ENCODE results near the gene SNX20.

SNX20 gene

DNA sequence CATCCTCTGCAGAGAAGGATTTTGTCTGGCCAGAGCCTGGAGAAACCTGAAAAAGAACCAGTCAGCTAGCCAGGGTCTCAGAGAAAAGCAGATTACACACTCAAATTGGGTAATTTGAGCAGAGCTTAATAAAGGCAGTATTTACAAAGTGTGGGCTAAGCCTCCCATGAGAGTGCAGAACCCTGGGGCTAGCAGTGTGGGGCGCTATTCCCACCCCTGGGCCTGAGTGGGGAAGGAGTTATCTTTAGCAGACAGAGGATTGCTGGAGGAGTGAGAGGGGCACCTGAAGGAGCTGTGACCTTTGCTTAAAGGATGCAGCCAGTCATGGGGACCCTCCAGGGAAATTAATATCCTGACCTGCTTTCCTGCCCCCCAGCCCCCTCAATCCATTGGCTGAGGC is 46.2 kb downstream of the SNX20 start:
- no peak for DNase-seq (ENCODE audit: low spot score)

DNA sequence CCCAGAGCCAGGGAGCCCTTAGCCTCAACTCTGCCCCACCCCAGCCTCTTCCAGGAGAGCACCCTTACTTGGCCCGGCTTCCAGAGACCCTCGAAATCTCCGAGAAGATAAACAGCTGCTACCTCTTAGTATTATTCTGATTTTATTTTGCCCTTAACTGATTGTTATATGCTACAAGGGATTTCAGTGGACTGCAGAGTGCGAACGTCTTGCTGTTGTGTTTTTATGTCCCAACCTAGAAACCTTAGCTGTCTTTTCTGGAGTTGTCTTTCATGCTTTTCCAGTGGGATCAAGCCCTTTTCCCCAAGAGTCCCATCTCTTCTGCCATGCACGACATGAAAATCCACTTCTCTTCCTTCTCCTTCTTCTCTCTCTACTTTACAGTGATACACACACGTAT is 47.0 kb downstream of the SNX20 start:
- no peak for DNase-seq (ENCODE audit: low spot score)

DNA sequence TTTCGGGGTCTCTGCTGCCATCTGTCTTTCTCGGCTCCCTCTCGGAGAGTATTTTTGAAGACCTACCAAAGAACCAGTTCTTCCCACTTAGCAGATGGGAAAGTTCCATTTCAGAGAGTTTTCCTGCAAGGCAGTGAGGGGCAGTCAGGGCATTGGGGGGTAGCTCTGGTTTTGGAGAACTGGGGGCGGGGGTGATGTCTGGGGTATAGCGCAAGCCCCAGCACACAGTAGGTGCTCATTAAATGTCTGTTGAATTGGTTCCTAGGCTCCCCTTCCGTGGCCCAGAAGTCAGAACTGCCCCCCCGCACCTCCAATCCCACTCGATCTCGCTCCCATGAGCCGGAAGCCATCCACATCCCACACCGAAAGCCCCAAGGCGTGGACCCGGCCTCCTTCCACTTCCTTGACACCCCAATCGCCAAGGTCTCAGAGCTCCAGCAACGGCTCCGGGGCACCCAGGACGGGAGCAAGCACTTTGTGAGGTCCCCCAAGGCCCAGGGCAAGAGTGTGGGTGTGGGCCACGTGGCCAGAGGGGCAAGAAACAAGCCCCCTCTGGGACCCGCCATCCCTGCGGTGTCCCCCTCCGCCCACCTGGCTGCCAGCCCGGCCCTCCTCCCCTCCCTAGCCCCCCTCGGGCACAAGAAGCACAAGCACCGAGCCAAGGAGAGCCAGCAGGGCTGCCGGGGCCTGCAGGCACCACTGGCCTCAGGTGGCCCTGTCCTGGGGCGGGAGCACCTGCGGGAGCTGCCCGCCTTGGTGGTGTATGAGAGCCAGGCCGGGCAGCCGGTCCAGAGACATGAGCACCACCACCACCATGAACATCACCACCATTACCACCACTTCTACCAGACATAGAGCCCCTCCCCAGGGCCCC is 47.9 kb downstream of the SNX20 start:
- no peak for DNase-seq (ENCODE audit: low spot score)

- no peak for DNase-seq (ENCODE audit: low spot score)
Measured at GRCh38 chr16:50631985-50632576, 49.0 kb downstream of the SNX20 start.

GRCh38 chr16:50631249-50631984 is 49.7 kb downstream of the SNX20 start:
- no peak for DNase-seq (ENCODE audit: low spot score)

DNA sequence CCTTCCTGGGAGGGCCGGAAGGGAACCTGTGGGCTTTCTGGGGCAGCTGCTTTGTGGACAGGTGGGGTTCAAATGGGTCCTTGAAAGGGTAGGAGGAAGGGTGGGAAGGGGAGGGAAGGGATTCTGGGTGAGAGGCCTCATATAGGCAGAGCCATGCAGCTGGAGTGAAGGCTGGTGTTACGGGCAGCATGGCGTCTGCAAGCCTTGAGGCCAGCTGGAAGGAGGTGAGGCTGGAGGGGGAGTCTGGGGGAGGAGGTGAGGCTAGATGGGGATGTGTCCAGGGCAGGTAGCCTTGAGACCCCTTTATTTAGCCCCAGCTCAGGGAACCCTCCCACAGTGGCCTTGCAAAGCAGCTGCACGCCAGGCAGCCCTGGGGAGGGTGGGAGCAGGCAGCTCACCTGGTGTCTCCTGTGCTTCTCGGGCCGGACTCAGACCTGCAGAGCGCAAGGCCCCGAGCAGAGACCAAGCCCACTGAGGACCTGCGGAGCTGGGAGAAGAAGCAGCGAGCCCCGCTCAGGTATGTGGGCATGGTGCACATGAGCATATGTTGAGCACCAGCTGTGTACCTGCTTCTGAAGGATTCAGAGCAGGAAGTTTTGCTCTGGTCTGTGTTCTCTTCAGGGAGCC is 50.6 kb downstream of the SNX20 start:
- DNase-seq (ENCODE audit: low spot score), result no peak

- DNase-seq (ENCODE audit: low spot score), result no peak
Measured at GRCh38 chr16:50629334-50629733, 51.8 kb downstream of the SNX20 start.

GRCh38 chr16:50628156-50628802 is 52.8 kb downstream of the SNX20 start:
- DNase-seq (ENCODE audit: low spot score), result no peak

DNA sequence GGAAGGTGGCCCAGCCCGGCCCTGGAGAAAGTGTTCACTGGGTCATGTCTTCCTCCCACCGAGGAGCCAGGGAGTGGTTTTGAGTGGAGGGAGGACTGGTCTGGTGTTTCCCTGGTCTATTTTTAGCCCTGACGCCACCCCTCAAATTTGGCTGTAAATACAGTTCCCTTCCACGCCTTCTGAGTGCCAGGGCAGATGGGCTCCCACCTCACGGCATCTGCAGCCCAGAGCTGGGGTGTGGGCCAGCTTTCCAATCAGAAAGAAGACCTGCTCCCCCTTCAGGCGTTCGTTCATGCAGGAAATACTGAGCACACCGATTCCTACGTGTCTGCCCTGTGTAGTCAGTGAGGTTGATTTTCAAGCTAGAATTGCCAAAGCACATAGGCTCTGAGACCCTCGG is 53.7 kb downstream of the SNX20 start:
- no peak for DNase-seq (ENCODE audit: low spot score)

- DNase-seq (ENCODE audit: low spot score), result no peak
Measured at GRCh38 chr16:50626868-50627267, 54.2 kb downstream of the SNX20 start.

- DNase-seq (ENCODE audit: low spot score), result no peak
Measured at GRCh38 chr16:50625374-50625773, 55.7 kb downstream of the SNX20 start.

DNA sequence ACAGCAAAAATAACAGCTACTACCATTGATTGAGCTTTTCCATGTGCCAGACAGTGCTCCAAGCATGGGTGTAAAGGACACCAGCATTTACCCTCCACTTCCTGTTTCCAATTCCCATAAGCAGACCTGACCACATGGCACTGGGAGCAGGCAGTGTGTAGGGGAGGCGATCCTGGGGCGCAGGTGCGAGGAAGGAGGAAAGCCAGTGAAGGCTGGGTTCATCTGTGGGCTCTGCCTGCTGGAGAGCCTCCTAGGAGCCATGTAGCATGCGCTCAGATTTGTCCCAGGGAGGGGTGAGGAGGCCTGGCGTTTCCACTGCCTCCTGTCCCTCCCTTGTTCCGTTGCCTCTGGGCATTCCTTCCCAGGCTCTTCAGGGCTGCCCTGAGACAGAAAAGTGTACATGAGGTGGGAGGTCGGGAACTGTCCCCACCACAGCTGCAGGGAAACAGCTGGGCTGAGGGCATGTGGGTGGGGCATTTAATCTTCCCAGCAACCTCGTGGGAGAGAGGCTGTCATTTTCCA is 56.6 kb downstream of the SNX20 start:
- DNase-seq (ENCODE audit: low spot score), result no peak

DNA sequence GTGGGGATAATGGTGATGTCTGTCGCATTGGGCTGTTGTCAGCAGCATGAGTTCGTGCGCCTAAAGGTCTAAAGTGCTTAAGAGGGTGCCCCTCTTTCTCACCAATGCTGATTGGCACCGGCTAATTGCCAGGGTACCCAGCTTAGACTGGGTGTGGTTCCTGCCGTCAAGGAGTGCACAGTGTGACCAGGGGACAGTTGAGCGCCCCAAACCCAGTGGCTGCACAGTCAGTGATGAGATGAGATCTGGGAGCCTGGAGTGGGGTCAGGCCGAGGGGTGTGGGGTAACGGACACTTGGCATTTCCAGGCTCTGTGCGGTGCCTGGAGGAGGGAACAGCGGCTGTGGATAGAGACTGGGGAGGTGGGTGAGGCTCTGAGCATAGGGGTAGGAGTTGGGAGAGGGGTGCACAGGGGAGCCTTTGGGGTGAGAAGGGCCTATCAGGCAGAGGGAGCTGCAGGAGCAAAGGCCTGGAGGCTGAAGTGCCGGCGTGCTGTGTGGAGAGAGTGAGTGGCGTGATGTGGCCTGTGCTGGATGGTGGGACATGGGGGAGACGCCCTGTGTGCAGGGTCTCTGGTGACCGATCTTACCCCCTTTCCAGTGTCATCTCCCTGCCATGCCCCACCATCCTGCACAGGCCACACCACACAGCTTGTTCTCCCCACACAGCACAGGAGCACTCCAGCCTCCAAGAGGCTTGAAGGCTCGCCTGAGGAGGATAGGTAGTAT is 58.3 kb downstream of the SNX20 start:
- DNase-seq (ENCODE audit: low spot score), result no peak

- no peak for DNase-seq (ENCODE audit: low spot score)
Measured at GRCh38 chr16:50622029-50622428, 59.1 kb downstream of the SNX20 start.

All from kidney capillary endothelial cell (primary cell).